Erythroblast (primary cell): ENCODE measurements around the gene TMEM243.

Experiments used
- GATA1 ChIP-seq: IDR thresholded peaks from 2 replicates; pipeline ENCODE4 v1.6.1; 2011; ENCODE audit warnings: low read depth, mild to moderate bottlenecking, control low read depth, low read length, moderate library complexity
- POLR2A ChIP-seq: IDR thresholded peaks from 2 replicates; pipeline ENCODE4 v1.6.1; 2011; ENCODE audit warnings: mild to moderate bottlenecking, low read length

DNA sequence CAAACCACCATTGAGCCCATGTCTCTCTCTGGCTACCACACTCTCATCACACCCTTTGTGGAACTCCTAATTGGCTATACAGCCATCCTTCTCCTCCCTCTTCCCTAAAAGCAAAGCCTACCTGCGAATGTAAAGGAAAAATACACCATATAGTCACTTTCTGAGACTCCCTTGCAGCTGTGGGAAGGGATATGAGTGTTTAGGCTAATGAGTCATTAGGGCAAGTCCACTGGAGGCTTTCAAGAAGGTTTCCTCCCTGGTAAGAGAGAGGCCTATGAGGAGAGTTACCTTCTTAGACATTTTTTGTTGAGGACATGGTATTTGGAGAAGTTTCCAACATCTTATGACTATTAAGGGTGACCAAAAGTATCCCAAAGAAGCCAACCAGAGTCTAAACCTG lies 4.1 kb upstream of the TMEM243 start:
- TF ChIP-seq POLR2A (no peak), GATA1 (no peak)
